GM12801 (cell line): ENCODE data around the gene TSKS.

ENCODE experiments used
- CTCF ChIP-seq: IDR thresholded peaks from one replicate; pipeline ENCODE4 v1.5.1; 2011; ENCODE audit warnings: control low read depth; ENCODE audit not compliant: insufficient read length; ENCODE audit errors: extremely low read depth

TSKS gene

DNA sequence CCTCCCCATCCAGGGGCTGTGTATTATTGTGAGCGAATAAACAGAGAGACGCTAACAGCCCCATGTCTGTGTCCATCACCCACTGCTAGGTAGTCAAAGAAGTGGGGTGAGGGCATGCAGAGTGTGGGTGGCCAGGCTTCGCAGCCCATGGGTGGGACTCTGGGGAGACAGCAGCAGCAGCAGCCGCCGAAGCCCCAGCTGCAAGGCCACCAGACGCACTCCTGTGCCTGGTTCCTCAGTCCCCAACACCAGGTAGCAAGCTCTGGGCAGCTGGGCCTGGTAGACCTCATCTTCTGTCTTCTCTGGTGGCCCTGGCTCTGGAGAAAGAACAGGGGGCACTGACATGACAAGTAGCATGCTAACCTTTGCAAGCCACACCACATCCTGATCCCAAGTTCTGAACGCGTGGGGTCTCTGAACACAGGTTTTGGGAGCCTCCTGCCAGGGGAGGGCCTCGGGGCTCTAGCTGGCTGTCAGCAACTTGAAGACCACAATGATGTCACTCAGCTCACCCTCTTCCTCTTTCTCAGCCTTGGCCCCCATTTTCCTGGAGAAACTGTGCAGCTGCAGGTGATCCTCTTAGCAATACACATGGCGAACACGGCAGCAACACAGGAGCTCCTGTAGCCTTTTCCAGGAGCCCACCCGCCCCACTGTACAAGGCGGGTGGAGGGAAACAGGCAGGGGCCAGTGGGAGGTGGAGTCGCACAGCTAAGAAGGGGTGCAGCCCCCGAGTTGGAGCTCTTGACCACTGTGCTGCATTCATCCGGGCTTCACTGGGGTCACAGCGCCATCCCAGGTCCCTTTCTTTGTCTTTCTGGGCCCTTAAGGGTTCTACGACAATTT is 44.2 kb upstream of the TSKS start:
- no peak for TF ChIP-seq CTCF

DNA sequence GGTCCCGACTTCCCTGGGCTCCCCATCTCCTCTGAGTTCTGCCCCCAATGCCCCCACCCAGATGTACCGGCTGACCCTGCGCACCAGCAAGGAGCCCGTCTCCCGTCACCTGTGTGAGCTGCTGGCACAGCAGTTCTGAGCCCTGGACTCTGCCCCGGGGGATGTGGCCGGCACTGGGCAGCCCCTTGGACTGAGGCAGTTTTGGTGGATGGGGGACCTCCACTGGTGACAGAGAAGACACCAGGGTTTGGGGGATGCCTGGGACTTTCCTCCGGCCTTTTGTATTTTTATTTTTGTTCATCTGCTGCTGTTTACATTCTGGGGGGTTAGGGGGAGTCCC is 43.5 kb upstream of the TSKS start:
- TF ChIP-seq CTCF: no peak

- no peak for TF ChIP-seq CTCF
These were observed 42.9 kb upstream of the TSKS start for GRCh38 chr19:49805822-49806619.

DNA sequence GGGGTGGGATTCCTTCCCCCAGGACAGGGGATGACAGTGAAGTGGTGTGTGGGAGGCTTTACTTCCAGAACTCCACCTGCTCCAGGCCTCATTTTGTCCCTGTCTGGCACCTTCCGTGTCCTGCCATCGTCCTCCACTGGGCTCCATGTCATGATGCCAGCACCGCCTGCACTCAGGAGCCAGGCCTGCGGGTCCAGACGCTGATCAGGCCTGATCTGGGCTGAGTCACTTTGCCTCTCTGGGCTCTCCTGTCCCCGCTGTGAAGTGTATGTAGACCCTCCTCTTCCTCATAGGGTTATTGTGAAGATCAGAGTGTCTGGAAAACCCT is 40.4 kb upstream of the TSKS start:
- no peak for TF ChIP-seq CTCF

GRCh38 chr19:49802836-49803528 is 39.9 kb upstream of the TSKS start:
- TF ChIP-seq CTCF: no peak

GRCh38 chr19:49801966-49802661 is 39.0 kb upstream of the TSKS start:
- no peak for TF ChIP-seq CTCF

DNA sequence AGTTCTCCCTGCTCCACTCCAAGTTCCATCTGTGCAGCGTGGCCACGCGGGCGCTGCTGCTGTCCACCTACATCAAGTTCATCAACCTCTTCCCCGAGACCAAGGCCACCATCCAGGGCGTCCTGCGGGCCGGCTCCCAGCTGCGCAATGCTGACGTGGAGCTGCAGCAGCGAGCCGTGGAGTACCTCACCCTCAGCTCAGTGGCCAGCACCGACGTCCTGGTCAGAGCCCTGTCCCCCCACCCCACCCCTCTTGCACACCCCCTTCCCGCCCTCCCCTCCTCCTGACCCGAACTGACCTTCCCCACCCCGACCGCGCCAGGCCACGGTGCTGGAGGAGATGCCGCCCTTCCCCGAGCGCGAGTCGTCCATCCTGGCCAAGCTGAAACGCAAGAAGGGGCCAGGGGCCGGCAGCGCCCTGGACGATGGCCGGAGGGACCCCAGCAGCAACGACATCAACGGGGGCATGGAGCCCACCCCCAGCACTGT is 38.3 kb upstream of the TSKS start:
- TF ChIP-seq CTCF: no peak
